Colonic mucosa (tissue), 4 donors: ENCODE data around the gene BCOR. TPM values are rescaled to one million over a fixed set of nuclear protein-coding genes. Genes with fewer than 3 reads are reported as not detected.

Experiments
- DNase-seq: peaks from one replicate; pipeline ENCODE4 v3.0.0-alpha.2; 2020
- H3K27ac ChIP-seq: fragments of 200-600 bp; one replicate; pipeline ENCODE4 v1.8.0; 2021
- H3K27me3 ChIP-seq: fragments of 200-600 bp; one replicate; pipeline ENCODE4 v1.8.0; 2021
- H3K36me3 ChIP-seq: fragments of 200-600 bp; one replicate; pipeline ENCODE4 v1.8.0; 2021
- H3K4me1 ChIP-seq: fragments of 200-600 bp; one replicate; pipeline ENCODE4 v1.8.0; 2021; ENCODE audit warnings: mild to moderate bottlenecking
- H3K4me3 ChIP-seq: fragments of 200-600 bp; one replicate; pipeline ENCODE4 v1.8.0; 2021
- H3K9ac ChIP-seq, 2 donors: one replicate each; pipeline ENCODE4 v1.7.0; 2013; ENCODE audit warnings: control low read depth in 2 of 2, low read depth in 2 of 2, low read length in 2 of 2
- H3K9me3 ChIP-seq: fragments of 200-600 bp; one replicate; pipeline ENCODE4 v1.8.0; 2021
- intact Hi-C: fragments of 100-400 bp; cut with DNase I; formaldehyde crosslinking; loops from one replicate; pipeline ENCODE4 v1.14.1; 2022
- total RNA-seq, 2 donors: library from RNA; stranded (reverse); fragmentation: NEBNext Ultra II Directional in 1 of 2; extraction: Animal tissue kit (Norgen Biotek cat#: 25700) in 1 of 2; gene quantifications; one replicate each; pipeline ENCODE4 v1.2.1, GENCODE V29; 2021
- TF ChIP-seq, protein P1 (sequence below): fragments of 200-600 bp; IDR thresholded peaks from one replicate; pipeline ENCODE4 v1.8.0; 2022; ENCODE audit warnings: antibody characterized with exemption, mild to moderate bottlenecking
- donor health status: healthy.
- donor health status: DM: no; HTN: no; CAD: no.
- donor health status: DM: no; HTN: no; CAD: no.

BCOR gene
- total RNA-seq, 2 donors from 2014 or later, result 18.3 to 21.3 TPM

DNA sequence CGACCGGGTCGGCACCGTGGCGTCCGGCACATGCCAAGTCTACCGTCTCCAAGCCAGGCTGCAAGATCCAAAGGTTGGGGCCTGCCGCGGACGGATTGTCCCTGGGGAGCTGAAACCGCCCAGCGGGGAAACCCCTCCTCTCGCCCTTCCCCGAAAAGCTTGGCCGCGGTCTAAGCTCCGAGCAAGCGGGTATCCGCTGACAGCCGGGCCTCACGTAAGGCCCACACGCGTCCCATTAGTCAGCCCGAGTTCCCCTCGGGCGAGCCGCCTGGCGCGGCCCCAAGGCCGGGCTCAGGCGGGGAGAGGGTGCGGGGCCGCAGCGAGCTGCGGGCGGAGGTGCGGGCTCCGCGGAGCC, 6.8 kb upstream of the BCOR start:
- peak; percentile 56 for DNase-seq
- intact Hi-C loops, result no loop called here
- H3K4me3 ChIP-seq, result peak overlapping the region; percentile 41
- peak overlapping the region; percentile 82 for H3K27ac ChIP-seq
- TF ChIP-seq, protein P1, sequence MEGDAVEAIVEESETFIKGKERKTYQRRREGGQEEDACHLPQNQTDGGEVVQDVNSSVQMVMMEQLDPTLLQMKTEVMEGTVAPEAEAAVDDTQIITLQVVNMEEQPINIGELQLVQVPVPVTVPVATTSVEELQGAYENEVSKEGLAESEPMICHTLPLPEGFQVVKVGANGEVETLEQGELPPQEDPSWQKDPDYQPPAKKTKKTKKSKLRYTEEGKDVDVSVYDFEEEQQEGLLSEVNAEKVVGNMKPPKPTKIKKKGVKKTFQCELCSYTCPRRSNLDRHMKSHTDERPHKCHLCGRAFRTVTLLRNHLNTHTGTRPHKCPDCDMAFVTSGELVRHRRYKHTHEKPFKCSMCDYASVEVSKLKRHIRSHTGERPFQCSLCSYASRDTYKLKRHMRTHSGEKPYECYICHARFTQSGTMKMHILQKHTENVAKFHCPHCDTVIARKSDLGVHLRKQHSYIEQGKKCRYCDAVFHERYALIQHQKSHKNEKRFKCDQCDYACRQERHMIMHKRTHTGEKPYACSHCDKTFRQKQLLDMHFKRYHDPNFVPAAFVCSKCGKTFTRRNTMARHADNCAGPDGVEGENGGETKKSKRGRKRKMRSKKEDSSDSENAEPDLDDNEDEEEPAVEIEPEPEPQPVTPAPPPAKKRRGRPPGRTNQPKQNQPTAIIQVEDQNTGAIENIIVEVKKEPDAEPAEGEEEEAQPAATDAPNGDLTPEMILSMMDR, result no peak
- peak overlapping the region; percentile 40 to 66 for H3K9ac ChIP-seq
- H3K9me3 ChIP-seq, result no peaks in the 10 kb centered on the region
- H3K4me1 ChIP-seq, result peaks cover 12% of the 10 kb centered on the region
- no peaks in the 10 kb centered on the region for H3K36me3 ChIP-seq
- H3K27me3 ChIP-seq, result peaks cover 54% of the 10 kb centered on the region

DNA sequence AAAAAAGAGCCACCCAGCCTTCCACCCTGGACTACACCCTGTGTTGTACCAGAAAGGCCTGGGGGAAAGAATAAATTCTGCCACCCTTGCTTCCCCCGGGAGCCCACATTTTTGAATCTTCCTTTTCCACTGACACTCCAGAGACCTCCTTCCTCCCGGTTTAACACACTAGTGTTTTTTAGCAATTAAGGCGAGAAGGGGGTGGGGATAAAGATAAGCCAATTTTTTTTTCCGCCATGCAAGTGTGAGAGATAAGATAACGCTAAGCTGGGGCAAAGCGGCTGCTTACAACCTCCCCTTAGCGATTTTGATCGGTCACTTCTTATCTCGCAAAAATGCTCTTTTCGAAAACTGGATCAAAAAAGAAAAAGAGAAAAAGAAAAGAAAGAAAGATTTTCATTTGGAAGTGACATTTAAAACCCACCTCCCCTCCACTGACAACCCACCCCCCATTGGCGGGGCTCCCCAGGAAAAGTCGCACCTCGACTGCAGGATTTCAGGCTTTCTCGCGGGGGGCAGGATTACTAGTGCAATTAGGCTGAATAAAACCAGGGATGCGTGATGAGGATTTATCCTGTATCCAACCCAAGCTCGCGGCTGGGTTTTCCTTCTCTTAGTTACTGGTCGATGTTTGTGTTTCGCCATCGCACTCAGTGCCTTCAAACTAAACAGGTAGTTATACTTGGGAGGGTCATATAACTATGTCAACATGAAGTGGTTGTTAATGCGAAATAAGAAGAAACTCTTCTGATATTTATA, 6.0 kb upstream of the BCOR start:
- peaks cover 48% of the 10 kb centered on the region for H3K27me3 ChIP-seq
- H3K36me3 ChIP-seq, result no peaks in the 10 kb centered on the region
- H3K9me3 ChIP-seq, result no peaks in the 10 kb centered on the region
- intact Hi-C loops, result no loop called here
- TF ChIP-seq, protein P1, result no peak
- DNase-seq, result no peak
- no peak overlapping the region for H3K9ac ChIP-seq
- no peak overlapping the region for H3K27ac ChIP-seq
- H3K4me3 ChIP-seq, result no peak overlapping the region
- H3K4me1 ChIP-seq, result peaks cover 11% of the 10 kb centered on the region

GRCh38 chrX:40102393-40103381, 4.9 kb upstream of the BCOR start:
- no peak for DNase-seq
- Histone ChIP-seq H3K4me3 (no peak overlapping the region), H3K27ac (no peak overlapping the region), H3K4me1 (peaks cover under 1% of the 10 kb centered on the region), H3K36me3 (no peaks in the 10 kb centered on the region), H3K9ac (no peak overlapping the region), H3K9me3 (no peaks in the 10 kb centered on the region), H3K27me3 (peaks cover 38% of the 10 kb centered on the region)
- intact Hi-C loops, result no loop called here
- TF ChIP-seq, protein P1, result no peak

DNA sequence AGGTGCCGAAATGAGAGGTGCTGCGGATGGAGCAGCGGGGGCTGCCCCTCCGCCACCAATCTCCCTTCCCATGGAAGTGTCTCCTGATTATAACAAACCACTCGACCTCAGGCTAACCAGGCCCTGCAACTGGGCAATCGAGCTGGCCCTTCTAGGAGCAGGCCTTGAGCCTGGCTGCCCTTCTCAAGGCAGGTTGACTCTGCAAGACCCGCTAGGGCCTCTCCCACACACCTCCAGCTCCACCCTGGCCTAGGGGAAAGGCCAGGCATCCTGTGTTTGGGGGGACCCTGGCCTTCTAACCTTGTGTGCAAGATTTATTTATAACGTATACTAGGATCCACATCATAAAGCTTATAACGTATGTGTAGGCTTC, 3.7 kb upstream of the BCOR start:
- H3K4me1 ChIP-seq, result no peaks in the 10 kb centered on the region
- intact Hi-C loops, result no loop called here
- no peaks in the 10 kb centered on the region for H3K36me3 ChIP-seq
- H3K27me3 ChIP-seq, result peaks cover 36% of the 10 kb centered on the region
- H3K9me3 ChIP-seq, result no peaks in the 10 kb centered on the region
- no peak overlapping the region for H3K9ac ChIP-seq
- H3K4me3 ChIP-seq, result no peak overlapping the region
- TF ChIP-seq, protein P1, result no peak
- no peak overlapping the region for H3K27ac ChIP-seq
- no peak for DNase-seq

GRCh38 chrX:40100537-40101429, 3.0 kb upstream of the BCOR start:
- TF ChIP-seq, protein P1, result no peak

More at GRCh38 chrX:40100537-40101429, 3.0 kb upstream of the BCOR start:
- no peaks in the 10 kb centered on the region for H3K4me1 ChIP-seq
- H3K27me3 ChIP-seq, result peaks cover 31% of the 10 kb centered on the region
- intact Hi-C loops, result no loop called here
- H3K36me3 ChIP-seq, result no peaks in the 10 kb centered on the region
- no peak for DNase-seq
- H3K27ac ChIP-seq, result no peak overlapping the region
- no peaks in the 10 kb centered on the region for H3K9me3 ChIP-seq
- no peak overlapping the region for H3K9ac ChIP-seq
- H3K4me3 ChIP-seq, result no peak overlapping the region
